Esophagus squamous epithelium (tissue), 4 donors: ENCODE data around the gene TAS1R2.
"Not testable (repeated sequence)": the region's sequence is repeated elsewhere in the genome, so short reads cannot be mapped to it uniquely, and the experiment has no call there.

Source experiments
- CTCF ChIP-seq, 6 experiments: fragments of 450-650 bp in 4 of 6; fragments of 200-600 bp in 2 of 6; sonication (generic) in 2 of 6; IDR thresholded peaks; one replicate each; pipeline ENCODE4 v1.5.1; 2016 to 2019; ENCODE audit warnings: antibody characterized with exemption in 6 of 6, mild to moderate bottlenecking in 4 of 6, moderate library complexity in 4 of 6
- POLR2A ChIP-seq, 4 donors: fragments of 450-650 bp; IDR thresholded peaks; one replicate each; pipeline ENCODE4 v1.6.1; 2017; ENCODE audit warnings: antibody characterized with exemption in 4 of 4, mild to moderate bottlenecking in 4 of 4, moderate library complexity in 3 of 4

DNA sequence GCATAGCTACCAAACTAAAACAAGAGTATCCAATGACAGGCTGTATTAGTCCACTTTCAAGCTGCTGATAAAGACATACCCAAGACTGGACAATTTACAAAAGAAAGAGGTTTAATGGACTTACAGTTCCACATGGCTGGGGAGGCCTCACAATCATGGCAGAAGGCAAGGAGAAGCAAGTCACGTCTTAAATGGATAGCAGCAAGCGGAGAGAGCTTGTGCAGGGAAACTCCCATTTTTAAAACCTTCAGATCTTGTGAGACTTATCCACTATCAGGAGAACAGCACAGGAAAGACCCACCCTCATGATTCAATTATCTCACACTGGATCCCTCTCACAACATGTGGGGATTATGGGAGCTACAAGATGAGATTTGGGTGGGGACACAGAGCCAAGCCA, 11.7 kb downstream of the TAS1R2 start:
- not testable (repeated sequence) for TF ChIP-seq CTCF, POLR2A (IDR thresholded peaks at IDR 0.05)
